NB4 (cell line): ENCODE data around the gene RFTN2.

Source experiments
- CTCF ChIP-seq: IDR thresholded peaks from one replicate; pipeline ENCODE4 v1.5.1; 2012; ENCODE audit warnings: low read depth, low read length
- POLR2A ChIP-seq: IDR thresholded peaks from 2 replicates; pipeline ENCODE4 v1.6.1; 2011; ENCODE audit warnings: mild to moderate bottlenecking; ENCODE audit not compliant: insufficient read length; ENCODE audit errors: extremely low read depth

GRCh38 chr2:197613509-197613987 is 61.8 kb downstream of the RFTN2 start:
- no peak for TF ChIP-seq CTCF
- no peak for TF ChIP-seq POLR2A
